Gastrocnemius medialis (tissue), 4 donors: ENCODE measurements around the gene MEIOB. TPM values are rescaled to one million over a fixed set of nuclear protein-coding genes. Genes with fewer than 3 reads are reported as not detected.
A peak's percentile ranks its signal among the peaks of the same experiment; 100 is the strongest.

Experiments used
- ATAC-seq, 2 donors: fragments of 150-250 bp; one replicate each; pipeline ENCODE4 v1.9.1; 2016
- DNase-seq, 2 donors: peaks; one replicate each; pipeline ENCODE4 v3.0.0-alpha.2; 2019
- H3K27ac ChIP-seq, 4 donors: fragments of 200-600 bp; sonication (generic); 1 replicate in 1 of 4; 2 replicates in 3 of 4; pipeline ENCODE4 v1.5.1; 2016 to 2018; ENCODE audit warnings: mild to moderate bottlenecking in 2 of 4, moderate library complexity in 1 of 4
- H3K27me3 ChIP-seq, 3 donors: fragments of 200-600 bp; sonication (generic) in 2 of 3; 1 replicate in 1 of 3; 2 replicates in 2 of 3; pipeline versions ENCODE4 v1.5.1 to v1.6.0; 2016 to 2019; ENCODE audit warnings: mild to moderate bottlenecking in 1 of 3, moderate library complexity in 1 of 3
- H3K36me3 ChIP-seq, 2 donors: fragments of 200-600 bp; sonication (generic) in 1 of 2; one replicate each; pipeline ENCODE4 v1.5.1; 2017 to 2018
- H3K4me1 ChIP-seq, 2 donors: fragments of 200-600 bp; sonication (generic) in 1 of 2; one replicate each; pipeline ENCODE4 v1.5.1; 2016 to 2017; ENCODE audit warnings: mild to moderate bottlenecking in 2 of 2
- H3K4me3 ChIP-seq, 4 donors: fragments of 200-600 bp; sonication (generic) in 3 of 4; 1 replicate in 1 of 4; 2 replicates in 3 of 4; pipeline ENCODE4 v1.5.1; 2016 to 2019; ENCODE audit warnings: mild to moderate bottlenecking in 2 of 4
- H3K9me3 ChIP-seq, 3 donors: fragments of 200-600 bp; sonication (generic) in 2 of 3; 1 replicate in 1 of 3; 2 replicates in 2 of 3; pipeline ENCODE4 v1.5.1; 2016 to 2019
- CTCF ChIP-seq, 5 experiments: fragments of 450-650 bp in 3 of 5; fragments of 200-600 bp in 2 of 5; sonication (generic) in 2 of 5; IDR thresholded peaks in 4 of 5; conservative IDR thresholded peaks in 1 of 5; 1 replicate in 4 of 5; 2 replicates in 1 of 5; pipeline ENCODE4 v1.5.1; 2016 to 2019; ENCODE audit warnings: antibody characterized with exemption in 5 of 5, mild to moderate bottlenecking in 3 of 5, moderate library complexity in 3 of 5
- POLR2A ChIP-seq, 2 donors: fragments of 450-650 bp; IDR thresholded peaks; one replicate each; pipeline ENCODE4 v1.6.1; 2017; ENCODE audit warnings: antibody characterized with exemption in 2 of 2, mild to moderate bottlenecking in 2 of 2, moderate library complexity in 2 of 2
- in situ Hi-C, 4 donors: fragments of 200-750 bp; cut with MboI; loops; one replicate each; pipeline versions ENCODE4 v1.15.0 to v1.8.0; 2017; ENCODE audit warnings: low sequenced_read_pairs in 4 of 4
- intact Hi-C: fragments of 100-400 bp; cut with DNase I; formaldehyde crosslinking; loops from one replicate; pipeline ENCODE4 v1.15.1; 2023; ENCODE audit warnings: low total_unique reads
- total RNA-seq, 4 donors: library from RNA; depleted of rRNA; stranded (reverse); fragments of >200 nt; gene quantifications; one replicate each; pipeline versions ENCODE4 v1.1.0 to v1.2.3, GENCODE V29; 2016

MEIOB gene
- total RNA-seq, 4 donors from 2014 or later = not detected

GRCh38 chr16:1825381-1825863, 46.5 kb downstream of the MEIOB start:
- H3K4me3 ChIP-seq = peak overlapping the region; percentile 56 to 99 (median 80)
- H3K9me3 ChIP-seq = no peaks in the 10 kb centered on the region
- H3K27me3 ChIP-seq = no peaks in the 10 kb centered on the region
- peaks cover 0 to 22% of the 10 kb centered on the region in 2 donors for H3K36me3 ChIP-seq
- intact Hi-C loops = loop anchor here (5.0 kb wide), 2 partner anchors 403 to 442 kb away; partner anchors contain the start of genes RNPS1 and UQCC4
- H3K4me1 ChIP-seq = peaks cover 55 to 58% of the 10 kb centered on the region in 2 donors
- no peak for ATAC-seq
- DNase-seq = no peak
- TF ChIP-seq POLR2A (IDR thresholded peaks at IDR 0.05) (no peak), CTCF (IDR thresholded peaks at IDR 0.05 in 4 of 5, conservative IDR thresholded peaks at IDR 0.05 in 1 of 5) (no peak)
- in situ Hi-C loops = no loop called here
- H3K27ac ChIP-seq = peak overlapping the region; percentile 70 to 99 (median 92)

- no peak for ATAC-seq
- intact Hi-C loops = no loop called here
Observed at GRCh38 chr16:1823821-1824220, 48.1 kb downstream of the MEIOB start.

GRCh38 chr16:1822801-1823200, 49.2 kb downstream of the MEIOB start:
- no peak for DNase-seq
- in situ Hi-C loops (no loop called here), intact Hi-C loops (no loop called here)
- ATAC-seq = no peak
- no peaks in the 10 kb centered on the region for H3K27me3 ChIP-seq
- no peak for TF ChIP-seq POLR2A (IDR thresholded peaks at IDR 0.05)
- TF ChIP-seq CTCF (IDR thresholded peaks at IDR 0.05 in 4 of 5, conservative IDR thresholded peaks at IDR 0.05 in 1 of 5) = no peak
- no peak overlapping the region for H3K4me3 ChIP-seq
- peaks cover 0 to 44% of the 10 kb centered on the region in 2 donors for H3K36me3 ChIP-seq
- H3K4me1 ChIP-seq = peaks cover 28 to 35% of the 10 kb centered on the region in 2 donors
- H3K9me3 ChIP-seq = no peaks in the 10 kb centered on the region
- H3K27ac ChIP-seq = no peak overlapping the region

More at GRCh38 chr16:1823821-1824220, 48.1 kb downstream of the MEIOB start:
- Histone ChIP-seq H3K36me3 (peaks cover 0 to 35% of the 10 kb centered on the region in 2 donors), H3K4me3 (no peak overlapping the region), H3K9me3 (no peaks in the 10 kb centered on the region), H3K27ac (no peak overlapping the region), H3K27me3 (no peaks in the 10 kb centered on the region), H3K4me1 (peaks cover 39 to 42% of the 10 kb centered on the region in 2 donors)
- in situ Hi-C loops = no loop called here
- no peak for DNase-seq
- TF ChIP-seq CTCF (IDR thresholded peaks at IDR 0.05 in 4 of 5, conservative IDR thresholded peaks at IDR 0.05 in 1 of 5) (no peak), POLR2A (IDR thresholded peaks at IDR 0.05) (no peak)

GRCh38 chr16:1821861-1822611, 49.9 kb downstream of the MEIOB start:
- Histone ChIP-seq H3K9me3 (no peaks in the 10 kb centered on the region), H3K27ac (no peak overlapping the region), H3K36me3 (peaks cover 0 to 47% of the 10 kb centered on the region in 2 donors), H3K4me1 (peaks cover 26 to 30% of the 10 kb centered on the region in 2 donors), H3K4me3 (no peak overlapping the region), H3K27me3 (no peaks in the 10 kb centered on the region)
- intact Hi-C loops = no loop called here
- ATAC-seq = no peak
- no peak for DNase-seq
- TF ChIP-seq CTCF (IDR thresholded peaks at IDR 0.05 in 4 of 5, conservative IDR thresholded peaks at IDR 0.05 in 1 of 5) (no peak), POLR2A (IDR thresholded peaks at IDR 0.05) (no peak)
- in situ Hi-C loops = no loop called here
